Esophagus squamous epithelium (tissue), 5 donors: Measurements from ENCODE around the gene KDM5C. TPM values are rescaled to one million over a fixed set of nuclear protein-coding genes. Genes with fewer than 3 reads are reported as not detected.

Experiments used
- DNase-seq: peaks from one replicate; lab custom pipeline; 2025; lab: John Stamatoyannopoulos, UW
- H3K27ac ChIP-seq, 4 donors: fragments of 200-600 bp; sonication (generic); one replicate each; pipeline ENCODE4 v1.5.1; 2016 to 2019; ENCODE audit warnings: mild to moderate bottlenecking in 1 of 4
- H3K27me3 ChIP-seq, 4 donors: fragments of 200-600 bp; sonication (generic); 1 replicate in 3 of 4; 2 replicates in 1 of 4; pipeline versions ENCODE4 v1.5.1 to v1.6.0; 2017 to 2021; ENCODE audit warnings: antibody characterized with exemption in 1 of 4
- H3K36me3 ChIP-seq, 3 donors: fragments of 200-600 bp; sonication (generic); one replicate each; pipeline ENCODE4 v1.5.1; 2016 to 2019
- H3K4me1 ChIP-seq, 3 donors: fragments of 200-600 bp; sonication (generic); one replicate each; pipeline ENCODE4 v1.5.1; 2017 to 2019
- H3K4me3 ChIP-seq, 4 donors: fragments of 200-600 bp; sonication (generic); 1 replicate in 3 of 4; 2 replicates in 1 of 4; pipeline ENCODE4 v1.5.1; 2016 to 2019; ENCODE audit warnings: mild to moderate bottlenecking in 2 of 4, moderate library complexity in 1 of 4
- H3K9me3 ChIP-seq, 3 donors: fragments of 200-600 bp; sonication (generic); one replicate each; pipeline ENCODE4 v1.5.1; 2016 to 2019
- POLR2A ChIP-seq, 4 donors: fragments of 450-650 bp; IDR thresholded peaks; one replicate each; pipeline ENCODE4 v1.6.1; 2017; ENCODE audit warnings: antibody characterized with exemption in 4 of 4, mild to moderate bottlenecking in 4 of 4, moderate library complexity in 3 of 4
- WGBS, 2 donors: methylation state at CpG; one replicate each; pipeline ENCODE4 v1.1.5; 2018; 5-methylcytosine and 5-hydroxymethylcytosine counted together
- intact Hi-C: fragments of 100-400 bp; cut with DNase I; formaldehyde crosslinking; loops from one replicate; pipeline ENCODE4 v1.15.0; 2022
- total RNA-seq, 4 donors: library from RNA; depleted of rRNA; stranded (reverse); fragments of >200 nt; gene quantifications; one replicate each; pipeline ENCODE4 v1.1.0, GENCODE V29; 2016
- TF ChIP-seq, protein P1 (sequence below), 6 experiments: fragments of 450-650 bp in 4 of 6; fragments of 200-600 bp in 2 of 6; sonication (generic) in 2 of 6; IDR thresholded peaks; one replicate each; pipeline ENCODE4 v1.5.1; 2016 to 2019; ENCODE audit warnings: antibody characterized with exemption in 6 of 6, mild to moderate bottlenecking in 4 of 6, moderate library complexity in 4 of 6
- donor health status: DM: yes; HTN: yes; CAD: no.

The KDM5C gene
- total RNA-seq, 4 donors from 2014 or later: 74.2 to 108 (median 80.2) TPM

DNA sequence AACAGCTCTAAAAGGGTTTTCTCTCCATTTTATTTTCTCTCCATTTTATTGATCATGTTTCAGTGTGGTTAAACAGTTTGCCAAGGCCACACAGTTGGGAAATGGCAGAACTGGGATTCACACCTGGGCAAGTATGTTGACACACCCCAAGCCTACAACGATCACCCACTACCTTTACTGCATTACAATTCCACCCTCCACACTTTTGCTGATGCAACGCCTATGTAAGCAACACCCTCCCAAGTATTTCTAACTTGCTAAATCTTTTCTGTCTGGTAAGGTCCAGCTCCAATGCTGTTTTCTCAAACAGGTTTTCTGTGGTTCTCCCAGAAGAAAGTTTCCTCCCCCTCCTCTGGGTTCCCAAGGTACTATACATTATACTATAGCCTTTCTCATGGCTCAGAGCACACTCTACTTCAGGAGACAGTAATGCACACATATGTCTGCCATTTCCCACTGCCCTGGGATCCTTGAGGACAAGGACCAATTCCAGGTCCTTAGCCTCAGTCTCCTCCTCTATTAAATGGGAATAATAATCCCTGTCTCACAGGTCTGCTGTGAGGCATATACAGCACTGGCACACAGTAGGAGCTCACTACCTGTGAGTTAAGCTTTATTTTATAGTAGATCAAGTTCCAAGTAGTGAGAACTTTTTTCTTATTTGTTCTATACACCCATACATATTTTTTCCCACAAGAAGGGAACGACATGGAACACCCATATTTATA is 28.4 kb upstream of the KDM5C start:
- no peak overlapping the region for H3K27ac ChIP-seq
- DNase-seq: no peak
- H3K4me1 ChIP-seq: no peaks in the 10 kb centered on the region
- H3K36me3 ChIP-seq: peaks cover 0 to 45% (median 0%) of the 10 kb centered on the region in 3 donors
- intact Hi-C loops: no loop called here
- 88 to 90% methylated on average over 3 of the region's 3 CpGs for WGBS, 2 donors
- no peaks in the 10 kb centered on the region for H3K27me3 ChIP-seq
- no peak overlapping the region for H3K4me3 ChIP-seq
- TF ChIP-seq, protein P1, sequence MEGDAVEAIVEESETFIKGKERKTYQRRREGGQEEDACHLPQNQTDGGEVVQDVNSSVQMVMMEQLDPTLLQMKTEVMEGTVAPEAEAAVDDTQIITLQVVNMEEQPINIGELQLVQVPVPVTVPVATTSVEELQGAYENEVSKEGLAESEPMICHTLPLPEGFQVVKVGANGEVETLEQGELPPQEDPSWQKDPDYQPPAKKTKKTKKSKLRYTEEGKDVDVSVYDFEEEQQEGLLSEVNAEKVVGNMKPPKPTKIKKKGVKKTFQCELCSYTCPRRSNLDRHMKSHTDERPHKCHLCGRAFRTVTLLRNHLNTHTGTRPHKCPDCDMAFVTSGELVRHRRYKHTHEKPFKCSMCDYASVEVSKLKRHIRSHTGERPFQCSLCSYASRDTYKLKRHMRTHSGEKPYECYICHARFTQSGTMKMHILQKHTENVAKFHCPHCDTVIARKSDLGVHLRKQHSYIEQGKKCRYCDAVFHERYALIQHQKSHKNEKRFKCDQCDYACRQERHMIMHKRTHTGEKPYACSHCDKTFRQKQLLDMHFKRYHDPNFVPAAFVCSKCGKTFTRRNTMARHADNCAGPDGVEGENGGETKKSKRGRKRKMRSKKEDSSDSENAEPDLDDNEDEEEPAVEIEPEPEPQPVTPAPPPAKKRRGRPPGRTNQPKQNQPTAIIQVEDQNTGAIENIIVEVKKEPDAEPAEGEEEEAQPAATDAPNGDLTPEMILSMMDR (IDR thresholded peaks at IDR 0.05): no peak
- no peak for TF ChIP-seq POLR2A (IDR thresholded peaks at IDR 0.05)
- no peaks in the 10 kb centered on the region for H3K9me3 ChIP-seq

DNA sequence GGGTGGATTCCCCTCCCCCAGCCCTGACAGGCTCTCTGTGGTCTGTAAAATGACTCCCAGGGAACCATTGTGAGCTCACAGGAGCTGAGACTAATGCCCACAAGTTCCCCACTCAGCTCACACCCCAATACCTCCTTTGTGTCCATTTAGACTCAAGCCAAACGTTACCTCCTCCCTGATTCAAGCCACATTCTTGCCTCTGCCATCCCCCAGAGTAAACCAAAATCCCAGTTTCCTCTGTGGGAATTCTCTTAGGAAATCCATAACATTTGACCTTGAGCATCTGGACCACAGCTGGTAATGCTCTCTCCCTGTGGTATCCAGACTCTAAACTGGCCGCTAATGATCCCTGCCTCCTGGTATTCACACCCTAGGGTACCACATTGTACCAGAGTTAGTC is 26.3 kb upstream of the KDM5C start:
- H3K9me3 ChIP-seq: no peaks in the 10 kb centered on the region
- H3K36me3 ChIP-seq: peaks cover 0 to 66% (median 0%) of the 10 kb centered on the region in 3 donors
- H3K27ac ChIP-seq: no peak overlapping the region
- H3K27me3 ChIP-seq: no peaks in the 10 kb centered on the region
- no peaks in the 10 kb centered on the region for H3K4me1 ChIP-seq
- no peak overlapping the region for H3K4me3 ChIP-seq
- WGBS, 2 donors: 20 to 48% methylated on average over 1 to 2 of the region's 2 CpGs
- intact Hi-C loops: no loop called here
- DNase-seq: no peak
- TF ChIP-seq, protein P1 (IDR thresholded peaks at IDR 0.05): no peak
- no peak for TF ChIP-seq POLR2A (IDR thresholded peaks at IDR 0.05)

DNA sequence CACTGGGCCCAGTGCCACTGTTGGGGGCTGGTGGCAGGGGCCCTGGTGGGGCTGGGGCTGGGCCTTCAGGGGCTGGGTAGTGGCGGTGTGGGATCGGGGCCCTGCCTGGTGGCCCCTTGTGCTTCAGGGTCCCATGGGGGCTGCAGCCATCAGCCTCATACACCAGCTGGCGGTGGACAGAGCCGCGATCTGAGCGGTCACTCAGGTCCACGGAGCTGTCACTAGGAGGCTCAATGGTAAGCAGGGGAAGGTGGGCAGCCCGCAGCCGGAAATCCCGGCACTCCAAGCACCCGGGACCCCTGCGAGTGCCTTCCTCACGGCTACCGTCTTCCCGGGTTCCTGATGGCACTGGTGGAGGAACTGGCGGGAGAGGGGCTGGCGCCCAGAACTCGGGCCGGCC is 25.5 kb upstream of the KDM5C start:
- Histone ChIP-seq H3K27ac (no peak overlapping the region), H3K27me3 (no peaks in the 10 kb centered on the region), H3K9me3 (no peaks in the 10 kb centered on the region), H3K36me3 (peaks cover 0 to 69% (median 0%) of the 10 kb centered on the region in 3 donors), H3K4me3 (no peak overlapping the region), H3K4me1 (no peaks in the 10 kb centered on the region)
- 84% methylated on average over 10 of the region's 19 CpGs; no CpG with 5 or more reads in 1 of the 2 donors for WGBS, 2 donors
- intact Hi-C loops: no loop called here
- no peak for TF ChIP-seq POLR2A (IDR thresholded peaks at IDR 0.05)
- TF ChIP-seq, protein P1 (IDR thresholded peaks at IDR 0.05): no peak
- DNase-seq: no peak

DNA sequence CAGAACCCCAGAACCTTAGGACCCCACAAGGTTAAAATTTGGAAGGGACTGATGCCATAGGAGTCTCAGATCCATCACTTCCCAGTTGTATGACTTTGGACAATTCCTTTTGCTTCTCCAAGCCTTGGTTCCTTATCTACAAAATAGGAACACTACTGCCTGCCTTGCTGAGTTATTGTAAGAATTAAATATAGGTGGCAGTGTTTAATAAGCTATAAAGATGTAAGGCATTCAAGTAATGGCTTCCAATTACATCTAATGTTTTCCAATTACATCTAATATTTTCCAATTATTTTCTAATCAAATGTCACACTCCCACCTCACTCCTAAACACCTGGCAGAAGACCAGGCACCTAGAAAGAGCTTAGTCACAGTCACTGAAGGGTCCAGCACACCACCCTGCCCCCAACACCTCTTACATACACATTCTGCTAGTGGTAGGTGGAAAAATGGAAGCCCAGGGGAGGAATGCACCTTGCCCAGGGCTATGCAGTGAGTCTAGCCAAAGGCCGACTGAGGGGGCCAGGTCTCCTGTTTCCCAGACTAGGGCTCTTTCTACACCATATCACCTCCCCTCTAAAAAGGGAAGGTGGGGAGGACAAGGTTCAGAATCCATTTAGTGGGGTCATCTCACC is 24.5 kb upstream of the KDM5C start:
- Histone ChIP-seq H3K36me3 (peaks cover 0 to 66% (median 0%) of the 10 kb centered on the region in 3 donors), H3K27ac (no peak overlapping the region), H3K27me3 (no peaks in the 10 kb centered on the region), H3K4me3 (no peak overlapping the region), H3K9me3 (no peaks in the 10 kb centered on the region), H3K4me1 (no peaks in the 10 kb centered on the region)
- no peak for DNase-seq
- no CpG with 5 or more reads among the region's 1 CpG for WGBS, 2 donors
- intact Hi-C loops: no loop called here
- TF ChIP-seq POLR2A (IDR thresholded peaks at IDR 0.05): no peak
- TF ChIP-seq, protein P1 (IDR thresholded peaks at IDR 0.05): no peak

DNA sequence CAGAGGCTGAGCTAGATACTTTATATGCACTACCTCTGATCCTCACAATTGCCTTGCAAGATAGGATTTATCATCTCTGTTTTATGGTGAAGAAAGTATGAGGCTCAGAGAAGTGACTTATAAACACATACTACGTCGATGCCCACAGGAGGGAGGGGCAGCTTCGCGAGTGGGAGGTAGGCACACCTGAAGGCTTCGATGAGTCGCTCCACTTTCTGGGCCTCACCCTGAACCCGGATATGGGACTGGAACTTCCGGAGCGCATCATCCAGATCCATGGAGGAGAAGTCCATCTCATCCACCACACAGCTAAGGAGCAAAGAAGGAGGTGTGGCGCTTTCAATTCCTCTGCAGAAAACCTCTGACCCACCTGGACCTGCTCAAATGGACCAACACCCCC is 22.9 kb upstream of the KDM5C start:
- WGBS, 2 donors: 39 to 78% methylated on average over 5 to 7 of the region's 10 CpGs
- Histone ChIP-seq H3K36me3 (peaks cover 0 to 57% (median 0%) of the 10 kb centered on the region in 3 donors), H3K27ac (no peak overlapping the region), H3K4me3 (no peak overlapping the region), H3K4me1 (no peaks in the 10 kb centered on the region), H3K27me3 (no peaks in the 10 kb centered on the region), H3K9me3 (no peaks in the 10 kb centered on the region)
- no peak for DNase-seq
- intact Hi-C loops: no loop called here
- TF ChIP-seq, protein P1 (IDR thresholded peaks at IDR 0.05): no peak
- TF ChIP-seq POLR2A (IDR thresholded peaks at IDR 0.05): no peak
